Ovary (tissue), 3 donors: Measurements from ENCODE around the gene PLCB1.

Source experiments
- POLR2A ChIP-seq: fragments of 450-650 bp; IDR thresholded peaks from one replicate; pipeline ENCODE4 v1.6.1; 2017; ENCODE audit warnings: antibody characterized with exemption, mild to moderate bottlenecking, moderate library complexity
- TF ChIP-seq, protein P1 (sequence below), 3 donors: fragments of 450-650 bp in 2 of 3; fragments of 200-600 bp in 1 of 3; IDR thresholded peaks; one replicate each; pipeline versions ENCODE4 v1.5.1 to v1.8.0; 2016 to 2022; ENCODE audit warnings: antibody characterized with exemption in 3 of 3, mild to moderate bottlenecking in 1 of 3
- donor health status: DM: no; HTN: no; CAD: no.

GRCh38 chr20:8646033-8646441, 514.0 kb downstream of the PLCB1 start:
- no peak for TF ChIP-seq POLR2A
- TF ChIP-seq, protein P1, sequence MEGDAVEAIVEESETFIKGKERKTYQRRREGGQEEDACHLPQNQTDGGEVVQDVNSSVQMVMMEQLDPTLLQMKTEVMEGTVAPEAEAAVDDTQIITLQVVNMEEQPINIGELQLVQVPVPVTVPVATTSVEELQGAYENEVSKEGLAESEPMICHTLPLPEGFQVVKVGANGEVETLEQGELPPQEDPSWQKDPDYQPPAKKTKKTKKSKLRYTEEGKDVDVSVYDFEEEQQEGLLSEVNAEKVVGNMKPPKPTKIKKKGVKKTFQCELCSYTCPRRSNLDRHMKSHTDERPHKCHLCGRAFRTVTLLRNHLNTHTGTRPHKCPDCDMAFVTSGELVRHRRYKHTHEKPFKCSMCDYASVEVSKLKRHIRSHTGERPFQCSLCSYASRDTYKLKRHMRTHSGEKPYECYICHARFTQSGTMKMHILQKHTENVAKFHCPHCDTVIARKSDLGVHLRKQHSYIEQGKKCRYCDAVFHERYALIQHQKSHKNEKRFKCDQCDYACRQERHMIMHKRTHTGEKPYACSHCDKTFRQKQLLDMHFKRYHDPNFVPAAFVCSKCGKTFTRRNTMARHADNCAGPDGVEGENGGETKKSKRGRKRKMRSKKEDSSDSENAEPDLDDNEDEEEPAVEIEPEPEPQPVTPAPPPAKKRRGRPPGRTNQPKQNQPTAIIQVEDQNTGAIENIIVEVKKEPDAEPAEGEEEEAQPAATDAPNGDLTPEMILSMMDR (IDR thresholded peaks at IDR 0.05) = no peak
